ENCODE data around the gene PPIC.

DNA sequence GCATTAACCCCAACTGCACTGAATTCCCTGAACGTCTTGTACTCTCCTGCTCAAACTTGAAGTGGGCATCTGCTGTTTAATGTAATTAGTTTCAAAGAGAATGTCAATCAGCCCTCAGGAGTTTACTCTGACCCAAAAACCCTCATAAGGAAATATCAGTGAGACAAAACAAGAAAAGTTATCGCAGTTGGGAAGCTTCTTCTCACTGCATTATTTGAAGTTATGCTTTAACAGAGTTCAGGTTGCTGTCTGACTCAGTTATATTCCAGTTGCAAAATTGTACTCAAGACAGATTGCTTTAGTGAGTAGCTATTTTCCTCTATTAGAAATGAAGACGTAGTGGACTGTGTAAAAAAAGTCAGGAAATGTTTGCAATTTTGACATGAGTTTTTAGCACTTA is 52.1 kb downstream of the PPIC start:
- no peak for TF ChIP-seq POLR2AphosphoS5 (IDR thresholded peaks at IDR 0.05)
- TF ChIP-seq, protein P1, sequence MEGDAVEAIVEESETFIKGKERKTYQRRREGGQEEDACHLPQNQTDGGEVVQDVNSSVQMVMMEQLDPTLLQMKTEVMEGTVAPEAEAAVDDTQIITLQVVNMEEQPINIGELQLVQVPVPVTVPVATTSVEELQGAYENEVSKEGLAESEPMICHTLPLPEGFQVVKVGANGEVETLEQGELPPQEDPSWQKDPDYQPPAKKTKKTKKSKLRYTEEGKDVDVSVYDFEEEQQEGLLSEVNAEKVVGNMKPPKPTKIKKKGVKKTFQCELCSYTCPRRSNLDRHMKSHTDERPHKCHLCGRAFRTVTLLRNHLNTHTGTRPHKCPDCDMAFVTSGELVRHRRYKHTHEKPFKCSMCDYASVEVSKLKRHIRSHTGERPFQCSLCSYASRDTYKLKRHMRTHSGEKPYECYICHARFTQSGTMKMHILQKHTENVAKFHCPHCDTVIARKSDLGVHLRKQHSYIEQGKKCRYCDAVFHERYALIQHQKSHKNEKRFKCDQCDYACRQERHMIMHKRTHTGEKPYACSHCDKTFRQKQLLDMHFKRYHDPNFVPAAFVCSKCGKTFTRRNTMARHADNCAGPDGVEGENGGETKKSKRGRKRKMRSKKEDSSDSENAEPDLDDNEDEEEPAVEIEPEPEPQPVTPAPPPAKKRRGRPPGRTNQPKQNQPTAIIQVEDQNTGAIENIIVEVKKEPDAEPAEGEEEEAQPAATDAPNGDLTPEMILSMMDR (IDR thresholded peaks at IDR 0.05): no peak
- TF ChIP-seq POLR2A (IDR thresholded peaks at IDR 0.05): no peak

All from prostate gland (tissue), 2 donors.